ENCODE measurements around the gene DDX20. TPM values are rescaled to one million over a fixed set of nuclear protein-coding genes. Genes with fewer than 3 reads are reported as not detected.

Gene DDX20
- total RNA-seq: 18.9 TPM
- polyA plus RNA-seq: 7.4 TPM

- Histone ChIP-seq H3K4me3 (ENCODE audit: low read depth, low read length) (peak within 1 kb of the TSS; percentile 88), H3K36me3 (ENCODE audit: insufficient read depth) (no peaks in the 10 kb centered on the region), H3K27ac (ENCODE audit: low read depth) (peak within 1 kb of the TSS; percentile 85), H3K4me1 (ENCODE audit: insufficient read depth) (no peaks in the 10 kb centered on the region)
- WGBS: under 1% methylated on average over 67 of the region's 67 CpGs
- peak; percentile 96 for DNase-seq (ENCODE audit: extremely low spot score)
These were observed at the start of gene DDX20 for GRCh38 chr1:111755331-111756123. Gene DDX20 (plus strand): TSS chr1:111755901. CDS start chr1:111755925, 24 bp downstream.

- Histone ChIP-seq H3K4me3 (ENCODE audit: low read depth, low read length) (no peak overlapping the region), H3K4me1 (ENCODE audit: insufficient read depth) (no peaks in the 10 kb centered on the region), H3K27ac (ENCODE audit: low read depth) (no peak overlapping the region), H3K36me3 (ENCODE audit: insufficient read depth) (peaks cover 6% of the 10 kb centered on the region)
- no peak for DNase-seq (ENCODE audit: extremely low spot score)
- 81% methylated on average over 2 of the region's 2 CpGs for WGBS
These were observed 48.8 kb upstream of the DDX20 start for GRCh38 chr1:111706921-111707320.

GRCh38 chr1:111707906-111708305 lies 47.8 kb upstream of the DDX20 start:
- DNase-seq (ENCODE audit: extremely low spot score): no peak
- H3K4me3 ChIP-seq (ENCODE audit: low read depth, low read length): no peak overlapping the region
- no peaks in the 10 kb centered on the region for H3K4me1 ChIP-seq (ENCODE audit: insufficient read depth)
- 67% methylated on average over 9 of the region's 9 CpGs for WGBS
- H3K27ac ChIP-seq (ENCODE audit: low read depth): no peak overlapping the region
- H3K36me3 ChIP-seq (ENCODE audit: insufficient read depth): peaks cover 6% of the 10 kb centered on the region

- Histone ChIP-seq H3K27ac (ENCODE audit: low read depth) (no peak overlapping the region), H3K4me3 (ENCODE audit: low read depth, low read length) (no peak overlapping the region), H3K36me3 (ENCODE audit: insufficient read depth) (peaks cover 6% of the 10 kb centered on the region), H3K4me1 (ENCODE audit: insufficient read depth) (no peaks in the 10 kb centered on the region)
- DNase-seq (ENCODE audit: extremely low spot score): no peak
- WGBS: 63% methylated on average over 1 of the region's 1 CpG
These were observed 45.7 kb upstream of the DDX20 start for GRCh38 chr1:111709986-111710385.

GRCh38 chr1:111716333-111716732 lies 39.4 kb upstream of the DDX20 start:
- 55% methylated on average over 3 of the region's 3 CpGs for WGBS
- Histone ChIP-seq H3K27ac (ENCODE audit: low read depth) (no peak overlapping the region), H3K4me1 (ENCODE audit: insufficient read depth) (no peaks in the 10 kb centered on the region), H3K4me3 (ENCODE audit: low read depth, low read length) (no peak overlapping the region), H3K36me3 (ENCODE audit: insufficient read depth) (no peaks in the 10 kb centered on the region)
- no peak for DNase-seq (ENCODE audit: extremely low spot score)

GRCh38 chr1:111717450-111717849 lies 38.3 kb upstream of the DDX20 start:
- Histone ChIP-seq H3K4me3 (ENCODE audit: low read depth, low read length) (no peak overlapping the region), H3K27ac (ENCODE audit: low read depth) (no peak overlapping the region), H3K36me3 (ENCODE audit: insufficient read depth) (no peaks in the 10 kb centered on the region), H3K4me1 (ENCODE audit: insufficient read depth) (no peaks in the 10 kb centered on the region)
- DNase-seq (ENCODE audit: extremely low spot score): no peak
- WGBS: 94% methylated on average over 2 of the region's 2 CpGs

- no peaks in the 10 kb centered on the region for H3K36me3 ChIP-seq (ENCODE audit: insufficient read depth)
- no peaks in the 10 kb centered on the region for H3K4me1 ChIP-seq (ENCODE audit: insufficient read depth)
- DNase-seq (ENCODE audit: extremely low spot score): no peak
- 96% methylated on average over 5 of the region's 5 CpGs for WGBS
- H3K27ac ChIP-seq (ENCODE audit: low read depth): no peak overlapping the region
- H3K4me3 ChIP-seq (ENCODE audit: low read depth, low read length): no peak overlapping the region
These were observed 36.6 kb upstream of the DDX20 start for GRCh38 chr1:111719135-111719534.

- WGBS: 47% methylated on average over 4 of the region's 4 CpGs
These were observed 36.0 kb upstream of the DDX20 start for GRCh38 chr1:111719674-111720132.

GRCh38 chr1:111720274-111720976 lies 35.3 kb upstream of the DDX20 start:
- no peak for DNase-seq (ENCODE audit: extremely low spot score)
- Histone ChIP-seq H3K36me3 (ENCODE audit: insufficient read depth) (no peaks in the 10 kb centered on the region), H3K27ac (ENCODE audit: low read depth) (no peak overlapping the region), H3K4me1 (ENCODE audit: insufficient read depth) (no peaks in the 10 kb centered on the region), H3K4me3 (ENCODE audit: low read depth, low read length) (no peak overlapping the region)
- 64% methylated on average over 7 of the region's 7 CpGs for WGBS

More at GRCh38 chr1:111719674-111720132, 36.0 kb upstream of the DDX20 start:
- no peaks in the 10 kb centered on the region for H3K36me3 ChIP-seq (ENCODE audit: insufficient read depth)
- no peak overlapping the region for H3K4me3 ChIP-seq (ENCODE audit: low read depth, low read length)
- DNase-seq (ENCODE audit: extremely low spot score): no peak
- H3K4me1 ChIP-seq (ENCODE audit: insufficient read depth): no peaks in the 10 kb centered on the region
- H3K27ac ChIP-seq (ENCODE audit: low read depth): no peak overlapping the region

GRCh38 chr1:111720977-111721786 lies 34.5 kb upstream of the DDX20 start:
- Histone ChIP-seq H3K27ac (ENCODE audit: low read depth) (no peak overlapping the region), H3K4me1 (ENCODE audit: insufficient read depth) (no peaks in the 10 kb centered on the region), H3K4me3 (ENCODE audit: low read depth, low read length) (no peak overlapping the region), H3K36me3 (ENCODE audit: insufficient read depth) (no peaks in the 10 kb centered on the region)
- WGBS: 66% methylated on average over 10 of the region's 10 CpGs
- DNase-seq (ENCODE audit: extremely low spot score): no peak

- no peak overlapping the region for H3K4me3 ChIP-seq (ENCODE audit: low read depth, low read length)
- DNase-seq (ENCODE audit: extremely low spot score): no peak
- no peaks in the 10 kb centered on the region for H3K4me1 ChIP-seq (ENCODE audit: insufficient read depth)
- no peak overlapping the region for H3K27ac ChIP-seq (ENCODE audit: low read depth)
- 84% methylated on average over 7 of the region's 7 CpGs for WGBS
- no peaks in the 10 kb centered on the region for H3K36me3 ChIP-seq (ENCODE audit: insufficient read depth)
These were observed 32.5 kb upstream of the DDX20 start for GRCh38 chr1:111723091-111723806.

GRCh38 chr1:111723871-111724270 lies 31.8 kb upstream of the DDX20 start:
- H3K4me1 ChIP-seq (ENCODE audit: insufficient read depth): no peaks in the 10 kb centered on the region

GRCh38 chr1:111725192-111725591 lies 30.5 kb upstream of the DDX20 start:
- no peaks in the 10 kb centered on the region for H3K4me1 ChIP-seq (ENCODE audit: insufficient read depth)
- no peak overlapping the region for H3K4me3 ChIP-seq (ENCODE audit: low read depth, low read length)
- 24% methylated on average over 5 of the region's 5 CpGs for WGBS
- H3K36me3 ChIP-seq (ENCODE audit: insufficient read depth): no peaks in the 10 kb centered on the region
- no peak for DNase-seq (ENCODE audit: extremely low spot score)
- no peak overlapping the region for H3K27ac ChIP-seq (ENCODE audit: low read depth)

More at GRCh38 chr1:111723871-111724270, 31.8 kb upstream of the DDX20 start:
- WGBS: 59% methylated on average over 1 of the region's 1 CpG
- H3K27ac ChIP-seq (ENCODE audit: low read depth): no peak overlapping the region
- no peak for DNase-seq (ENCODE audit: extremely low spot score)
- no peak overlapping the region for H3K4me3 ChIP-seq (ENCODE audit: low read depth, low read length)
- H3K36me3 ChIP-seq (ENCODE audit: insufficient read depth): no peaks in the 10 kb centered on the region
